HG02610 (cell line): ENCODE measurements around the gene OR6B1.
A peak's percentile ranks its signal among the peaks of the same experiment; 100 is the strongest.

ENCODE experiments used
- ATAC-seq: cut with Tn5 transposase; IDR thresholded peaks from one replicate; pipeline ENCODE4 v1.9.1; 2021; ENCODE audit warnings: mild to moderate bottlenecking, moderate library complexity; ENCODE audit not compliant: unreplicated experiment

OR6B1 gene

DNA sequence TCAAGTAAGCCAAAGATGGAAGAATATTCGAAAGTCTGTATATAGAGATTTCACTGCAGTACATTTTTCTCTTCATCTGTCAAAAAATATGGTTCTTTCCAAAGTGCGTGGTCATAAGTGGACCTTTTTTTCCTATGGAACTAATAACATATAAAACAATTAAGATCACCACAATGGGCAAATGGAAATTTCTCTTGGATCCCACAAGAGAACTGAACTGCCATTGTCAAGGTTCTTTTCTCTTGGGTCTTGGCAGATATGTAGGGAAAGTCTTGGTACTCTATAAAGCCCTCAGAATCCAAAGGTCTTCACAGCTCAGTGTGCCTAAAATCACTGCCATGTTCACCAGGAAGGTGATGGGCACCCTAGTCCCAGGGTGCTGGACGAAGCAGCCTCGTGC is at the start of gene OR6B1:
Gene OR6B1, plus strand, starts transcription at position 301 of the 400 bp plus-strand sequence. CDS start 3,677 bp downstream, outside the sequence.
- ATAC-seq, result no peak

GRCh38 chr7:143953421-143953820 is 46.7 kb upstream of the OR6B1 start:
- ATAC-seq, result no peak

DNA sequence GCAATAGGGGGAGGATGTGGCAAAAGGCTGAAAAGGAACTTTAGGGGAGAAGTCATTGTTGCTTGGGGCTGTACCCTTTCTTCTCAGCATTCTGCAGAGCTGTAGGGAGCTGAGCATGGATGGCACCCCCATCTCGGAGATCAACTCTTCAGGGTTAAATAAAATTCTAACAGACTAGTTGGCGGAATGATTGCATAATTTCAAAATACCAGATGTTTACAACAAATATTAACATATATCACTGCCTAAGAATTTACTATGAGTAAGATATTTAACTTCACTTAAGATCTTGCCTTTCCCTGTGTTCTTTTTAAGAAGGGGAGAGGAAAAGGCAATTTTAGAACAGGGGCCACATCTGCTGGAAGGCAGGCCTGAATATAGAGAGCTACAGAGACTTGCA is 46.0 kb upstream of the OR6B1 start:
- no peak for ATAC-seq

- no peak for ATAC-seq
Observed at GRCh38 chr7:143954544-143954943, 45.6 kb upstream of the OR6B1 start, which contains the start of gene OR2F1. Gene OR2F1 (plus strand): TSS chr7:143954844. CDS start chr7:143959971, 5,127 bp downstream.

- ATAC-seq, result no peak
Observed at GRCh38 chr7:143958781-143959180, 41.3 kb upstream of the OR6B1 start.

DNA sequence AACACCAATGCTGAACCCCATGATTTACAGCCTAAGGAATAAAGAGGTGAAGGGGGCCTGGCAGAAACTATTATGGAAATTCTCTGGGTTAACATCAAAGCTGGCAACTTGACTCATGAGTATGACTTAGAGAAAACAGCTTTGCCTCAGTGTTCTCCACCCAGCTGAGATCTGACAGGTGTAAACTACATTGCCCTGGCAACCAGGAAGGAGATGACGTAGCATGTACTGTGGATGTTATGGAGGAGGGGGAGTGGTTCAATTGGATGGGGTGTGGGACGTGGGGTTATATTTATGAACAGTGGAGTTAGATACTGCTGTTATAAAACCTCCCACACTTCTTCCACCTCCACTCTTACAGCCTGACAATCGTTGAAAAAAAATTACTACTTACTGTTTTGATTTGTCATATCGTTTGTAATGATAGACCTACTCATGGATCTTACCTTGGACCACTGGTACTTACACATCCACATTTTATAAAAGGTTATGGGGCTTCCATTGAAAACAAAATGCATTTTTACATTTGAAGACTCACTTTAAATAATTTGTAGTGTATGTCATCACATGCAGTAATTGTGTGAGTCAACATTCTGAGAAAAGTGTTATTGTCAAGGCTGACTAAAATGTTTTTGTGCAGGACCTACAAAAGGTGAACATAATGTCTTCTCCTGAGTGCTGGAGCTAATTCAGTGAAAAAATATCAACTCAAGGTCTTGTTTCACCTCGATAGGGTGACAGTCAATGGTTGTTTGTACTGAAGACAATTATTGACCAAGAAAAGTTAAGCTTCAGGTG is 39.1 kb upstream of the OR6B1 start:
- ATAC-seq, result no peak

GRCh38 chr7:143965280-143965679 is 34.8 kb upstream of the OR6B1 start:
- ATAC-seq, result no peak

DNA sequence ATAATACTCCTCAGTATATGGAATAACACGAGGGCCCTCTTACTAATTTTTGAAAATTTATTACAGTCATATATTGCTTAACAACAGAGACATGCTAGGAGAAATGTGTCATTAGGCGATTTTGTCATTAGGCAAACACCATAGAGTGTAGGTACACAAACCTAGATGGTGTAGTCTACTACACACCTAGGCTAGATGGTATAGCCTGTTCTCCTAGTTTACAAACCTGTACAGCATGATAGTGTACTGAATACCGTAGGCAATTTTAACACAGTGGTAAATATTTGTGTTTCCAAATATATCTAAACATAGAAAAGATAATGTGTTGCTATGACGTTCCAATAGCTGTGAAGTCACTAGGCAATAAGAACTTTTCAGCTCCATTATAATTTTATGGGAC is 32.7 kb upstream of the OR6B1 start:
- ATAC-seq, result no peak

DNA sequence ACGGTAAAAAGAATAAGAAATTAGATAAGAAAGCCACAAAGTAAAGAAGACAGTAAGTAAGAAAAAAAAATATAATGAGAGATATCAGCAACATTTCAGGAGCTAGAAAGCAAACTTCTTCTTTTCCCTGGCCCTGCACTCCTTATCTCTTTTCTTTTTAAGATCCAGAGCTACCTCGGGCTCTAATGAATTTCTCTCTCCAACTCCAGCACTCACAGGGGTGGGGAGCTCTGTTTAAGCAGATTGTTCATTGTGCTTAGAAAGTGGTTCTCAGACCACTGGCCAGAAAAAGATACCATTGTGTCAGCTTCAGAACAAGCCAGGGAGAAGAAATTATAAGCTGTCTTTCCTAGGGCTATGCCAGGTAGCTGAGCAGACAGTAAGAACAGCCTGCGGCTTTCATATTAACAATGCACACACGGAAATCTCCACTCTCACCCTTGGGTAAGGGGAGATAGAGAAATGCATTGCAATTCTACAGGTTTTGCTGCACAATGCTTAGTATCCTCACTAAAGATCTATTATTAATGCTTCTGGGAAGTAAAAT is 26.2 kb upstream of the OR6B1 start:
- ATAC-seq, result no peak

DNA sequence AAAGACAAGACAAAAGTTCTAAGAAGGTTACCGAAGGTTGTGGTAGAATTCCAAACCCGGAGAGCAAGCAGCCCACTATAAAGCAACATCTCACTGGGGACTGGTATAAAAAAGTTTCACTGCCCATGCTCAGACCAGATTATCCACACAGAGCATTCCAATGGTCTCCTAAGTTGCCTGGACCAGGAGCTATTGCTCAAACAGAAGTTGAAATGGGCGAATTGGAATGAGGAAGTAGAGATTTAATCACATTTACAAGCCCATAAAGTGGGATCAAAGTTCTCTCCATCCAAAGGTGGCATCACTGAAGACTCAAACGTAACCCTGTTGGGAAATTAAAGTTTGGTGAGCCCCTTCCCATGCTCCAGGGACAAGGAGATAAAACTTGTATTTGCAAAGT is 25.7 kb upstream of the OR6B1 start:
- ATAC-seq, result no peak

- ATAC-seq, result no peak
Observed at GRCh38 chr7:143975617-143976016, 24.5 kb upstream of the OR6B1 start.

- ATAC-seq, result no peak
Observed at GRCh38 chr7:143978585-143978984, 21.5 kb upstream of the OR6B1 start.

GRCh38 chr7:143979359-143979758 is 20.8 kb upstream of the OR6B1 start:
- ATAC-seq, result no peak

- ATAC-seq, result no peak
Observed at GRCh38 chr7:143979998-143980397, 20.1 kb upstream of the OR6B1 start.

- ATAC-seq, result no peak
Observed at GRCh38 chr7:143980746-143981510, 19.2 kb upstream of the OR6B1 start.

DNA sequence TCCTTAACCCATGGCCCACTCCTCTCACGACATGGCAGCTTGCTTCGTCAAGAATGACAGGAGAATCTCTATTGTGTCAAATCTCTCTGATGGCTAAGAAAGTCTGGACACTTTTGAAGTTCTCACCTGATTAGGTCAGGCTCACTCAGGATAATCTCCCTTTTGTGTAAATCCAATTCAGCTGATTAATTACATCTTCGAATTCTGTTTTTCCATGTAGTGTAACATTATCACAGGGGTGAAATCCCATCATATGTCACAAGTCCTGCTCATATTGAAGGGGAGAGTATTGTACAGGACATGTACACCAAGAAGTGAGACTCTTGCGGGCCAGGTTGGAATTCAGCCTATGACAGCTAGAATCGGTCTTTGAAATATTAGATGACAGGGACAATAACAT is 16.2 kb upstream of the OR6B1 start:
- no peak for ATAC-seq

GRCh38 chr7:143987513-143987912 is 12.6 kb upstream of the OR6B1 start:
- ATAC-seq, result peak; percentile 58

DNA sequence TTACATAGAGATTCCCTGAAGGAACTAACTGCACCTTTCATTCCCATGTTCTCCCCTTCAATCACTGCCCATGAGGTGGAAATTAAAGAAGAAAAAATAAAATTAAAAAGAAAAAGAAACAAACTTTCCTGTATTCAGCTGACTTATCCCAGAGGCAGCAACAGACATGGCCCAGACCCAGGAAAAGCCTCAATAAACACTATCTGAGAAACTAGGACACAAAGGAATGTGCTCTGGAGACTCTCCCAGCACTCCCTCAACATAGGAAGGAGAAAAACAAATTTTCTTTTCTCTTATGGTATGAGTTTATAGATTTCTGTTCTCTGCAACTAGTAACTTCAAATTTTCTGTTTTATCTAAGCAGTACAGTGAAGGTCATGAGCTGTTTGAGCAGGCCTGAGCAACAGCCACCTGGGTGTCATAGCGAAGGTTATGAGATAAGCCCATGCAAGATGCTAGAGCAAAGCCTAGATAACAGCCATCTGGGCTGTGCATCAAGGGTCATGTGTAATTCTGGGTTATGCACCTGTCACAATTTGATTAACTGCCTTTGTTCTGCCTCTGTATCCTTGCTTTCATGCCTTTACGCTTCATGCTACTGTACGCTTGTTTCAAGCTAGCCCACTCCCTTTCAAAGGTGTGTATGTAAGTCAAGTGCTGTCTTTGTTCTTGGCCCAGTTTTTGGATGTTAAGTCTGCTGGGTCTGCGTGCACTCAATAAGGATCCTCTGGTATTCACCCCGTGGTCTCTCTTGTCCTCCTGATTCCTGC is 11.0 kb upstream of the OR6B1 start:
- ATAC-seq, result no peak

DNA sequence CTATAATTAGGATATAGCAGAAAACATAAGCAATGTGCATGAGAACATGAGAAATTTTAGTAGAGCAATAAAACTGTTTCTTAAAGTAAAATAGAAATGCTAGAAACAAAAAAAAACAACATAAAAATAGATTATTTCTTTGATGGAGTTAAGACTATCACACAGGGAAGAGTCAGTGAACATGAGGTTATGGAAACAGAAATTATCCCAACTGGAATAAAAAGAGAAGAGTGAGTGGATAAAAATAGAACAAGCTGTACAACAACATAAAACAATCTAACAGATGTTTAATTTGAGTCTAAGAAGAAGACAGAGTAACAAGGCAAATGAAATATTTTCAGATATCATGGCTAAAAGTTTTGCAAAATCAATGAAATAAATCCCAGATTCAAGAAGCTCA is 7.5 kb upstream of the OR6B1 start:
- no peak for ATAC-seq

GRCh38 chr7:143993924-143994323 is 6.2 kb upstream of the OR6B1 start:
- ATAC-seq, result no peak

DNA sequence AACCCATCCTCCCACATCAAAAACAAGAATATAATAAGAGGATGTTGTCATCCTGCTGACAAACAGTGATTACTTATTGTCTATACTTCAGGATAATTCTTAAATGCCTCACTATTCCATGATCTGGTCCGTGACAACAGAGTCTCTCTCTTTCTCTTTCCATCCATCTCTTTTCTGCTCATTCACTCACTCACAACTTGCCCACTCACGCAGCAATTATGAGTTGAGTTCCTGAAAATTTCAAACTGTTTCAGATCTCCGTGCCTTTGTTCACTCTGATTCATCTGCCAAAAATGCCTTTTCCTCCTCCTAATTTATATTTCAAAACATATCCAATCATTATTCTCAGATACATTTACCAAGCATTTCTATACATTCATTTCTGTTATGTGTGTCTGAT is 1.4 kb downstream of the OR6B1 start:
- no peak for ATAC-seq
